BLaER1 treated with 17β-estradiol and CSF1 and Interleukin-3, amounts not matched to agents 10 nM and 100 nM (cell line): ENCODE data around the gene SLC37A4.
"Not testable (repeated sequence)": the region's sequence is repeated elsewhere in the genome, so short reads cannot be mapped to it uniquely, and the experiment has no call there.

Experiments used
- H3K27ac ChIP-seq, 11 experiments: shearing (Covaris generic); formaldehyde crosslinking; 2 replicates each; pipeline ENCODE4 v1.8.1; 2022
- H3K27me3 ChIP-seq, 11 experiments: shearing (Covaris generic); formaldehyde crosslinking; 2 replicates each; pipeline ENCODE4 v1.8.1; 2022
- H3K36me3 ChIP-seq, 11 experiments: shearing (Covaris generic); formaldehyde crosslinking; 2 replicates each; pipeline ENCODE4 v1.8.1; 2022
- H3K4me1 ChIP-seq, 10 experiments: shearing (Covaris generic); formaldehyde crosslinking; 2 replicates each; pipeline ENCODE4 v1.8.1; 2022
- H3K4me2 ChIP-seq, 11 experiments: shearing (Covaris generic); formaldehyde crosslinking; 2 replicates each; pipeline ENCODE4 v1.8.1; 2022
- H3K4me3 ChIP-seq, 10 experiments: shearing (Covaris generic); formaldehyde crosslinking; 2 replicates each; pipeline ENCODE4 v1.8.1; 2022
- H3K9ac ChIP-seq, 11 experiments: shearing (Covaris generic); formaldehyde crosslinking; 2 replicates each; pipeline ENCODE4 v1.8.1; 2022
- H3K9me3 ChIP-seq, 11 experiments: shearing (Covaris generic); formaldehyde crosslinking; replicated peaks in 1 of 11; 2 replicates each; pipeline ENCODE4 v1.8.1; 2022
- H4K20me1 ChIP-seq, 11 experiments: shearing (Covaris generic); formaldehyde crosslinking; 2 replicates each; pipeline ENCODE4 v1.8.1; 2022
- Cebpa-rat ChIP-seq, 11 experiments: shearing (Covaris generic); IDR thresholded peaks; 2 replicates each; pipeline ENCODE4 v1.8.1; 2022

The SLC37A4 gene

GRCh38 chr11:118998388-118998717 lies 32.3 kb downstream of the SLC37A4 start:
- Histone ChIP-seq H4K20me1 (no peaks in the 10 kb centered on the region; a peak in 1 of 22 replicates), H3K4me1 (peaks cover 25 to 36% (median 29%) of the 10 kb centered on the region in 10 experiments), H3K27ac (peak overlapping the region; percentile 55 to 83 (median 75)), H3K4me2 (peak overlapping the region; percentile 90 to 99 (median 96)), H3K27me3 (no peaks in the 10 kb centered on the region), H3K9ac (peak overlapping the region; percentile 76 to 87 (median 84)), H3K9me3 (peaks cover 0 to 12% (median 3%) of the 10 kb centered on the region in 11 experiments; a peak in 8 of 22 replicates), H3K36me3 (peaks cover 36 to 51% (median 44%) of the 10 kb centered on the region in 11 experiments), H3K4me3 (peak overlapping the region; percentile 76 to 94 (median 83))
- TF ChIP-seq Cebpa-rat (IDR thresholded peaks at IDR 0.05), result no peak

- H4K20me1 ChIP-seq, result no peaks in the 10 kb centered on the region; a peak in 1 of 22 replicates
- peak within 1 kb of the TSS; percentile 90 to 99 (median 96) for H3K4me2 ChIP-seq
- H3K27ac ChIP-seq, result peak within 1 kb of the TSS; percentile 55 to 83 (median 75)
- peaks cover 0 to 17% (median 8%) of the 10 kb centered on the region in 11 experiments; a peak in 17 of 22 replicates for H3K9me3 ChIP-seq
- no peak for TF ChIP-seq Cebpa-rat (IDR thresholded peaks at IDR 0.05)
- peaks cover 25 to 36% (median 29%) of the 10 kb centered on the region in 10 experiments for H3K4me1 ChIP-seq
- peaks cover 30 to 48% (median 40%) of the 10 kb centered on the region in 11 experiments for H3K36me3 ChIP-seq
- peak within 1 kb of the TSS; percentile 76 to 87 (median 84) for H3K9ac ChIP-seq
- H3K4me3 ChIP-seq, result peak within 1 kb of the TSS; percentile 76 to 94 (median 83)
- H3K27me3 ChIP-seq, result no peaks in the 10 kb centered on the region
These were observed 32.9 kb downstream of the SLC37A4 start, which contains the start of gene CENATAC for GRCh38 chr11:118997627-118998387. CENATAC (plus strand) TSS chr11:118998138; CDS start chr11:118998198, 60 bp downstream.

DNA sequence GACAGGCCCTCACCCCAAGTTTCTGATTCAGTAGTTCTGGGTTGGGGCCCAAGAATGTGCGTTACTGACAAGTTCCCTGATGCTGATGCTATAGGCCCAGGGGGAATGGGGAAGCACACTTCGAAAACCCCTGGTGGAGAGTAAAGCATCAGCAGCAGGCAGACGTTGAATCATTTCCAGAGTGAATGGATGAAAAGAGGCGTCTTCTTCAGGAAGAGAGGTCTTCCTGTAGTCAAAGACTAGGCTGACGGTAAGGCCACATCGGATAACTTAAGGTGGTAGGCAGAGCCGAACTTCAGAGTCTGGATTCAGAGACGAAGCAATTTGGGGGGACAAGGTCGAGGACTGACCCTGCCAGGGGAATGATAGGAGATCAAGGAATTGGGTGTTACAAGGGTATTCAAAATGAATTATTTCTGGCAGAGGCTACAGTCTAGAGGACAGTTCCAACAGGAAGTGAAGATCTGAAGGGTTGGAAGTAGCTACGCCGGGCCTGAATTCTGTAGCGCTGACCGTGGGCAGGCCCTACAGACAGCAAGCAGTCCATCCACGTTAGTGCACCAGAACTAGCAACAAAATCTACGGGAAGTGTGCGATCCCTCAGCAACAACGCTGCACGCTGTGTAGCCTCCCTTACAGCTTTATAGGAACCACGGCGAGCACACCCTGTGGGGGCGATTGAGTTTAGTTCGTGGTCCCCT lies 33.6 kb downstream of the SLC37A4 start:
- Histone ChIP-seq H3K4me1 (peaks cover 25 to 36% (median 29%) of the 10 kb centered on the region in 10 experiments), H3K4me2 (peak overlapping the region; percentile 90 to 99 (median 96)), H3K27me3 (no peaks in the 10 kb centered on the region), H4K20me1 (no peaks in the 10 kb centered on the region; a peak in 1 of 22 replicates), H3K27ac (peak overlapping the region in 10 of 11 experiments; percentile 19 to 83 (median 77); a peak in 20 of 22 replicates), H3K4me3 (peak overlapping the region; percentile 76 to 94 (median 83)), H3K9me3 (peaks cover 0 to 24% (median 16%) of the 10 kb centered on the region in 11 experiments; a peak in 19 of 22 replicates), H3K36me3 (peaks cover 23 to 46% (median 38%) of the 10 kb centered on the region in 11 experiments), H3K9ac (peak overlapping the region; percentile 67 to 87 (median 84))
- TF ChIP-seq Cebpa-rat (IDR thresholded peaks at IDR 0.05), result no peak

- H3K4me1 ChIP-seq, H3K27ac ChIP-seq, H3K4me2 ChIP-seq, H3K4me3 ChIP-seq, H4K20me1 ChIP-seq, H3K27me3 ChIP-seq, H3K9ac ChIP-seq: not testable (repeated sequence)
- H3K36me3 ChIP-seq, result peaks cover 0 to 19% (median 10%) of the 10 kb centered on the region in 11 experiments; a peak in 12 of 22 replicates
- peaks cover 0 to 33% (median 18%) of the 10 kb centered on the region in 11 experiments; a peak in 19 of 22 replicates for H3K9me3 ChIP-seq
These were observed 39.1 kb downstream of the SLC37A4 start for GRCh38 chr11:118991486-118992038.

DNA sequence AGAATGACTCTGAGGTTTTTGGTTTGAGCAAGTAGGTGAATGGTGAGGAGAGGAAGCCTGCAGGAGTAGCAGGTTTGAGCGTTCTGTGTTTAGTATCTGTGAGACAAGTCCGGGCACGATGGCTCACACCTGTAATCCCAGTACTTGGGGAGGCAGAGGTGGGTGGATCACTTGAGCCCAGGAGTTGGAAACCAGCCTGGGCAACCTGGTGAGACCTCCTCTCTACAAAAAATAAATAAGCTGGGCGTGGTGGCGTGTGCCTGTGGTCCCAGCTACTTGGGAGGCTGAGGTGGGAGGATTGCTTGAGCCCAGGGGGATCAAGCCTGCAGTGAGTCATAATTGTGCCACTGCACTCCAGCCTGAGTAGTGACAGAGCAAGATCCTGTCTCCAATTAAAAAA lies 42.4 kb downstream of the SLC37A4 start:
- no peaks in the 10 kb centered on the region for H3K27me3 ChIP-seq
- H3K9me3 ChIP-seq, result peaks cover 0 to 20% (median 18%) of the 10 kb centered on the region in 11 experiments; a peak in 19 of 22 replicates
- TF ChIP-seq Cebpa-rat (IDR thresholded peaks at IDR 0.05), result no peak
- no peak overlapping the region for H3K9ac ChIP-seq
- H3K4me3 ChIP-seq, result no peak overlapping the region
- H3K4me1 ChIP-seq, result no peaks in the 10 kb centered on the region
- no peak overlapping the region for H3K4me2 ChIP-seq
- no peaks in the 10 kb centered on the region for H4K20me1 ChIP-seq
- H3K27ac ChIP-seq, result no peak overlapping the region
- H3K36me3 ChIP-seq, result peaks cover 0 to 18% (median 8%) of the 10 kb centered on the region in 11 experiments; a peak in 11 of 22 replicates

GRCh38 chr11:118984825-118985224 lies 45.9 kb downstream of the SLC37A4 start:
- 0 out of 22 replicates have a peak overlapping the region, but pooled peaks of 1 of the 11 experiments have one; percentile 32 for H3K9ac ChIP-seq
- H3K27ac ChIP-seq, result no peak overlapping the region
- no peaks in the 10 kb centered on the region for H4K20me1 ChIP-seq
- H3K27me3 ChIP-seq, result no peaks in the 10 kb centered on the region
- H3K36me3 ChIP-seq, result no peaks in the 10 kb centered on the region
- TF ChIP-seq Cebpa-rat (IDR thresholded peaks at IDR 0.05), result no peak
- no peaks in the 10 kb centered on the region for H3K4me1 ChIP-seq
- no peaks in the 10 kb centered on the region for H3K9me3 ChIP-seq
- no peak overlapping the region for H3K4me2 ChIP-seq
- no peak overlapping the region for H3K4me3 ChIP-seq

DNA sequence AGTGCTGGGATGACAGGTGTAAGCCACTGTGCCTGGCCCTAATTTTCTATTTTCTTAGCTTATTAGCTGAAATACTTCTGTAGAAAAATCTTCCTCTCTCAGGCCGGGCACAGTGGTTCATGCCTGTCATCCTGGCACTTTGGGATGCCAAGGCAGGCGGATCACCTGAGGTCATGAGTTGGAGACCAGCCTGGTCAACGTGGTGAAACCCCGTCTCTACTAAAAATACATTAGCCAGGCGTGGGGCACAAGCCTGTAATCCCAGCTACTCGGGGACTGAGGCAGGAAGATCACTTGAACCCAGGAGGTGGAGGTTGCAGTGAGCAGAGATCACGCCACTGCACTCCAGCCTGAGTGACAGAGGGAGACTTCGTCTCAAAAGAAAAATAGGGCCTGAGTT lies 46.3 kb downstream of the SLC37A4 start:
- not testable (repeated sequence) for H4K20me1 ChIP-seq, H3K4me2 ChIP-seq, H3K36me3 ChIP-seq, H3K9me3 ChIP-seq, H3K4me3 ChIP-seq, H3K4me1 ChIP-seq, H3K27me3 ChIP-seq, H3K27ac ChIP-seq
- H3K9ac ChIP-seq, result 0 out of 22 replicates have a peak overlapping the region, but pooled peaks of 1 of the 11 experiments have one; percentile 32

DNA sequence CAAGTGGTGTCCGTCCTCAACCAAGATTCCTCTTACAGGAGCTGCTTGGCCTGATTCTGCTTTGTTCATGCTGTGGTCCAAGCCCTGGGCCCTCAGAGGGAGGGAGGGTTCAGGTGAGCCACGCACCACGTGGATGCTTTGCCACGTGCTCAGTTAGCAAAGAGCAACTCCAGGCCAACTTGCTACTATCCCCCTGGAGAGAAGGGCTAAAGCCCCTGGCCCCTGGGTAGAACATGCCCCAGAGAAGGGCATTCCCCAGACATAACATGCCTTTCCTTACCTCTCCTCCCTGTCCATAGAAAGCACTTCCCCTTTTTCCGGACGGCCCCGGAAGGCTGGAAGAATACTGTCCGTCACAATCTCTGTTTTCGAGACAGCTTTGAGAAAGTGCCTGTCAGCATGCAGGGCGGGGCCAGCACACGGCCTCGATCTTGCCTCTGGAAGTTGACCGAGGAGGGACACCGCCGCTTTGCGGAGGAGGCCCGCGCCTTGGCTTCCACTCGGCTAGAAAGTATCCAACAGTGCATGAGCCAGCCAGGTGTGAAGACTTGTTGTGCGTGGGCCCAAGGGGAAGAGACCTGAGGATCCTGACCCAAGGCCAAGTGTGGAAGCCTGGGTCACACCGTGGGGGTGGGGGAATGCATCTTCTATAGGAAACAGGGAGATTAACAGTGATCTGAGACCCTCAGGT lies 50.3 kb downstream of the SLC37A4 start:
- Histone ChIP-seq H4K20me1 (no peaks in the 10 kb centered on the region), H3K36me3 (no peaks in the 10 kb centered on the region), H3K4me1 (peaks cover 0 to 9% (median 0%) of the 10 kb centered on the region in 10 experiments; a peak in 3 of 20 replicates), H3K4me3 (no peak overlapping the region), H3K4me2 (no peak overlapping the region), H3K27ac (no peak overlapping the region), H3K9me3 (no peaks in the 10 kb centered on the region), H3K9ac (no peak overlapping the region), H3K27me3 (no peaks in the 10 kb centered on the region)
- no peak for TF ChIP-seq Cebpa-rat (IDR thresholded peaks at IDR 0.05)
